ENCODE results near the gene TCP11. TPM values are rescaled to one million over a fixed set of nuclear protein-coding genes. Genes with fewer than 3 reads are reported as not detected.

TCP11 gene
- total and polyA plus RNA-seq, 2 experiments from 2014 or later: 0.27 to 0.54 TPM

DNA sequence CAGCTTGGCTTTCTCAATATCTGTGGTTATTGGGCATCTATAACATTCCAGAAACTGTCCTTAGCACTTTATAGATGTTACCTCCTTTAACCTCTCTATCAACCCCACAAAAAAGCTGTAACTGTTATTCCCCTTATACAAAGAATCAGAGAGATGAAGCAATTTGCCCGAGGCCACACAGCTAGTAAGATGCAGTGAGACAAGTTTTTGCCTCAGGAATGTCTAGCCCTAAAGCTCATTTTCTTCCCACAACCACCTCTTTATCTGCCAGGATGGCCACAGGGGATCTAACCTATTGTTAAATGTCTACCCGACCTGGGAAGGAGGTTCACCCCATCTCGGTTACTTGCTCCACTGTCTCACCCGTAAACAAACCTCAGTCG lies 31.9 kb upstream of the TCP11 start:
- Histone ChIP-seq H3K36me3 (no peaks in the 10 kb centered on the region), H3K4me3 (no peak overlapping the region), H3K27ac (no peak overlapping the region), H3K9me3 (ENCODE audit: low read depth) (no peaks in the 10 kb centered on the region), H3K27me3 (no peaks in the 10 kb centered on the region), H3K4me1 (ENCODE audit: low read depth) (peaks cover 12% of the 10 kb centered on the region)
- no peak for DNase-seq (ENCODE audit: low read depth in 1 of 2, low spot score in 1 of 2)
- TF ChIP-seq, protein P1, sequence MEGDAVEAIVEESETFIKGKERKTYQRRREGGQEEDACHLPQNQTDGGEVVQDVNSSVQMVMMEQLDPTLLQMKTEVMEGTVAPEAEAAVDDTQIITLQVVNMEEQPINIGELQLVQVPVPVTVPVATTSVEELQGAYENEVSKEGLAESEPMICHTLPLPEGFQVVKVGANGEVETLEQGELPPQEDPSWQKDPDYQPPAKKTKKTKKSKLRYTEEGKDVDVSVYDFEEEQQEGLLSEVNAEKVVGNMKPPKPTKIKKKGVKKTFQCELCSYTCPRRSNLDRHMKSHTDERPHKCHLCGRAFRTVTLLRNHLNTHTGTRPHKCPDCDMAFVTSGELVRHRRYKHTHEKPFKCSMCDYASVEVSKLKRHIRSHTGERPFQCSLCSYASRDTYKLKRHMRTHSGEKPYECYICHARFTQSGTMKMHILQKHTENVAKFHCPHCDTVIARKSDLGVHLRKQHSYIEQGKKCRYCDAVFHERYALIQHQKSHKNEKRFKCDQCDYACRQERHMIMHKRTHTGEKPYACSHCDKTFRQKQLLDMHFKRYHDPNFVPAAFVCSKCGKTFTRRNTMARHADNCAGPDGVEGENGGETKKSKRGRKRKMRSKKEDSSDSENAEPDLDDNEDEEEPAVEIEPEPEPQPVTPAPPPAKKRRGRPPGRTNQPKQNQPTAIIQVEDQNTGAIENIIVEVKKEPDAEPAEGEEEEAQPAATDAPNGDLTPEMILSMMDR (IDR thresholded peaks at IDR 0.05; ENCODE audit: low read depth, low read length): no peak

DNA sequence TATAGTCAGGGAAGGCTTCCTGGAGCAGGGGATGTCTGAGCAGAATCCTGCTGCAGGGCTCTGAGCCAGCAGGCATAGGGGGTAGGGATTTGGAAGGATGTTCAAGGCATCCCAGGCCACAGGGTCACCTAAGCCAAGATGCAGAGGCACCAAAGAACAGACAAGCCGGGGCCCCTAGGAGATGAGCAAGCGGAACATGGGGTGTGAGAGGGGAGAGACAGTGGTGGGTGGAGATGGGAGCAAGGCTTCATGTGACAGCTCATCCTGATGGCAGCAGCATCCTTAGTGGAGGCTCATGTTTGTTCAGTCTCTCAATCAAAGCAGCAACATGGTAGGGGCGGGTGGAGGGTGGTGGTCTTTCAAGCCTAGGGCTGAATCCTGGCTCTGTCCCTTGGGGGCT lies 29.8 kb upstream of the TCP11 start:
- H3K27me3 ChIP-seq: no peaks in the 10 kb centered on the region
- H3K9me3 ChIP-seq (ENCODE audit: low read depth): no peaks in the 10 kb centered on the region
- TF ChIP-seq, protein P1 (IDR thresholded peaks at IDR 0.05; ENCODE audit: low read depth, low read length): no peak
- no peak for DNase-seq (ENCODE audit: low read depth in 1 of 2, low spot score in 1 of 2)
- no peak overlapping the region for H3K27ac ChIP-seq
- H3K4me3 ChIP-seq: no peak overlapping the region
- H3K36me3 ChIP-seq: no peaks in the 10 kb centered on the region
- H3K4me1 ChIP-seq (ENCODE audit: low read depth): peaks cover 14% of the 10 kb centered on the region

DNA sequence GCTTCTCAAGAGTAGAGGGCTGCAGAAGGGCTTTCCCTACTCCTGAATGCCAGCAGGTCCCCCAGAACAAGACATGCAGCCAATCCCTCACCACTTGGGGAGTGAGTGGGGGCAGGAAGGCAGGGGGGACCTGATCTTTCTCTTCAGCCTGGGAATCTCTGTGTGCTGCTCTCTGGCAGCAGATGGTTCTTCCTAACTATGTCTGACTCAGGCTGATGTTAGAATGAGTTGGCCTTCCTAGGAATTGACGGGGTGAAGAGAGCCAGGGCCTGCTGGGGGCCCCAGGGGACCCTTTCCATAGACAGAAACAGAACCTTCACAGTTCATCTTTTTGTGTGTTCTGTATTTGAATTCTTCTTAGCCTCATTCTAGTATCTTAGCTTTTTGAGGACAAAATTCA lies 29.0 kb upstream of the TCP11 start:
- H3K36me3 ChIP-seq: no peaks in the 10 kb centered on the region

DNA sequence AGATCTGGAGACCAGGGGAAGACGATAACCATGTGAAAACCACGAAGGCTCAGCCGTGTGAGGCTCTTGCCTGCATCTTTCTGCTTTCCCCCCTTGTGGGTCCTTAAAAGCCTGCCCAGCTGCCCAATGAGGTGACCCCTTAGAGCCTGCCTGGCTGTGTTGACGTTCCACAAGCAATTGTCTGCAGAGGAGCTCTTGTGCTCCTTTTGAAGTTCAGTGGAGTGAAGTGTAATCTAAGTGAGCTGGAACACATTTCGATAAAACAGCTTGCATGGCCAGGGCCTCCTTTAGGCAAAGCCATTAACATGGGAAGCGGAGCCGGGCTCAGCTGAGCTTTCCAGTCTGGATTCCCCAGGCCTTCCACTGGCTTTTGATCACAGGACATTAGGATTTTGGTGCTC lies 27.3 kb upstream of the TCP11 start:
- Histone ChIP-seq H3K4me3 (no peak overlapping the region), H3K27me3 (no peaks in the 10 kb centered on the region), H3K27ac (peak overlapping the region; percentile 67), H3K9me3 (ENCODE audit: low read depth) (no peaks in the 10 kb centered on the region), H3K4me1 (ENCODE audit: low read depth) (peaks cover 14% of the 10 kb centered on the region), H3K36me3 (no peaks in the 10 kb centered on the region)
- TF ChIP-seq, protein P1 (IDR thresholded peaks at IDR 0.05; ENCODE audit: low read depth, low read length): no peak
- peak in 1 of 2 donors; percentile 84 for DNase-seq (ENCODE audit: low read depth in 1 of 2, low spot score in 1 of 2)

More for the DNA sequence above, 29.0 kb upstream of the TCP11 start:
- Histone ChIP-seq H3K4me1 (ENCODE audit: low read depth) (peaks cover 14% of the 10 kb centered on the region), H3K27ac (no peak overlapping the region), H3K4me3 (no peak overlapping the region), H3K9me3 (ENCODE audit: low read depth) (no peaks in the 10 kb centered on the region), H3K27me3 (no peaks in the 10 kb centered on the region)
- TF ChIP-seq, protein P1 (IDR thresholded peaks at IDR 0.05; ENCODE audit: low read depth, low read length): no peak
- no peak for DNase-seq (ENCODE audit: low read depth in 1 of 2, low spot score in 1 of 2)

DNA sequence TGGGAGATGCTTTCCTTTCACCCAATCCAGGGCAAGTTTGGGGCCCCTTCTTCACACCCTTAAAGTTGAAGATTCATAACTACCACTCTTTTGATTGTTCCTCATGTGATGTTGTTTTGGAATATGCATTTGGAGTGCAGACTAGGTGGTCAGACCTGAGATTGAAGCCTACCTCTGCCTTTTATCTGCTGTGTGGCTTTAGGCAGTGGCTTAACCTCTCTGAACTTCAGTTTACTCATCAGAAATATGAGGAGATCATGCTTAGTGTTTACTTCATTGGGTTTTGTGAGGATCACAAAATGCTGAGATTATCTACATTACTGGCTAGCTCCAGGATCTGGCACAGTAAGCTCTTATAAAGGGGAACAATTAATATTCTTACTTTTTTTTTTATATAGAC lies 26.4 kb upstream of the TCP11 start:
- Histone ChIP-seq H3K27me3 (no peaks in the 10 kb centered on the region), H3K4me3 (no peak overlapping the region), H3K4me1 (ENCODE audit: low read depth) (peaks cover 14% of the 10 kb centered on the region), H3K27ac (no peak overlapping the region), H3K9me3 (ENCODE audit: low read depth) (no peaks in the 10 kb centered on the region), H3K36me3 (no peaks in the 10 kb centered on the region)
- no peak for DNase-seq (ENCODE audit: low read depth in 1 of 2, low spot score in 1 of 2)
- TF ChIP-seq, protein P1 (IDR thresholded peaks at IDR 0.05; ENCODE audit: low read depth, low read length): no peak

DNA sequence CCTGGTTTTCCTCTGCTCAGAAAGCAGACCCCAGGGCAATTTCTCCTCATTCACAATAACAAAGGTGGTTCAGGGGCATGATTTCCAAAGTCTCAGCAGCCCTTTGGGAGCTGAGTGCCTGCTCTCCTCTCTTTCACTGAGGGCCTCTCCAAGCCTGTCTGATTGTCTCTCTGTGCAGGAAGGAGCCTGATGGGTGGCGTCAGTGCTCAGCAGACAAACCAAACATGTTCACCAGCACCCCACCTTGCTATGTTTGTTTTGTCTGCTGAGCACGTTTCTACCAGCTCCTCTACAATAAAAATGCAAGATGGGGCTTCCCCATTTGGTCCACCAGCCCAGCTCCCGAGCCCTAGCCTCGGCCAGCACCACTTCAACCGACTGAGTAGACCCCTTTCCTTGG lies 25.4 kb upstream of the TCP11 start:
- TF ChIP-seq, protein P1 (IDR thresholded peaks at IDR 0.05; ENCODE audit: low read depth, low read length): no peak
- Histone ChIP-seq H3K9me3 (ENCODE audit: low read depth) (no peaks in the 10 kb centered on the region), H3K36me3 (no peaks in the 10 kb centered on the region), H3K4me1 (ENCODE audit: low read depth) (peaks cover 17% of the 10 kb centered on the region), H3K4me3 (no peak overlapping the region), H3K27ac (no peak overlapping the region), H3K27me3 (no peaks in the 10 kb centered on the region)
- no peak for DNase-seq (ENCODE audit: low read depth in 1 of 2, low spot score in 1 of 2)

Data from cardiac muscle cell (in vitro differentiated cells and primary cell).